Forelimb muscle (tissue), 1 donor: ENCODE measurements around the gene TRNAU1AP. TPM values are rescaled to one million over a fixed set of nuclear protein-coding genes. Genes with fewer than 3 reads are reported as not detected.
"Not testable (repeated sequence)": the region's sequence is repeated elsewhere in the genome, so short reads cannot be mapped to it uniquely, and the experiment has no call there.

ENCODE experiments used
- DNase-seq: peaks from one replicate; pipeline ENCODE4 v3.0.0-alpha.2; 2013; ENCODE audit warnings: low read depth
- polyA plus RNA-seq: library from polyadenylated mRNA; unstranded; fragments of 120-200 nt; gene quantifications from one replicate; pipeline ENCODE4 v1.2.1, GENCODE V29; 2013; ENCODE audit not compliant: insufficient read length

Gene TRNAU1AP
- polyA plus RNA-seq, result 19.2 TPM

DNA sequence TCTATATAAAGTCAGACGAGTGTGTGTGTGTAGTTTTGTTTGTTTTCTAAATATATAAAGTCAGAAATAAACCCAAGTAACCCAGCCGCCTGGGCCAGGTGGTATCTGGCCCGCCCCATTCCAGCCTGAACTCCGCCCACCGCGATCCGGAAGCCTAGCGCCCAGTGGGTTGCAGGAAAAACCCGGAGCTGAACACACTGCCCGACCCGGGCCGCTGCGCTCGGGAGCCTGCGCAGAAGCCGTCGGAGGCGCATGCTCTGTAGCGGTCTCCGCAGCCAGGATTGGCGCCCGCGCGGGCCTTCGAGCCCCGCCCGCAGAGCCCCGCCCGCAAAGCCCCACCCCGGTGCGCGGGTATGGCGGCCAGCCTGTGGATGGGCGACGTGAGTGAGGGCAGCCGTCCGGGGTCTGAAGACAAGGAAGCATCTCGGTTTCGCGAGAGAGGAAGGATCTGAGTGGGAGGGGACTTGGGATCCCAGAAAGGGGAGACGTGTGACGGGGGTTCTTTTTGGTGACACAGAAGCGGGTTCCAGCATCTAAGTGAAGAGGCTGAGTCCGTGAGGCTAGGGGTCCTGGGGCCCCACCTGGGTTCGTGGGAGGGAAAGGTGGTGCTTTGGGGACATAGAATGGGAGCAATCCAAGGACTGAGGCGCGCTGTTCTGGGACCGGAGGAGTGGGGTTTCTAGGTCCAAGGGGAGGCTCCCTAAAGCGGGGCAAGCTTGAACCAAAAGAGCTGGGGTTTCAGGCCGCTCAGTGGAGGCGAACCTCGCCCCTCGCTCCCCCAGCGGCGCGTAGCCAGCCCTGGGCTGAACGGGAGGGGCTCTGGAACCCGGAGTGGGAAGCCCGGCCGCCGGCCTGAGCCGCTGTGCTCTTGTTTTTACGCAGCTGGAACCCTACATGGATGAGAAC is at the start of gene TRNAU1AP:
Gene TRNAU1AP, plus strand, starts transcription at position 328 of the 906 bp plus-strand sequence. Its CDS starts 26 bp downstream, at position 354.
- peak; percentile 92 for DNase-seq

DNA sequence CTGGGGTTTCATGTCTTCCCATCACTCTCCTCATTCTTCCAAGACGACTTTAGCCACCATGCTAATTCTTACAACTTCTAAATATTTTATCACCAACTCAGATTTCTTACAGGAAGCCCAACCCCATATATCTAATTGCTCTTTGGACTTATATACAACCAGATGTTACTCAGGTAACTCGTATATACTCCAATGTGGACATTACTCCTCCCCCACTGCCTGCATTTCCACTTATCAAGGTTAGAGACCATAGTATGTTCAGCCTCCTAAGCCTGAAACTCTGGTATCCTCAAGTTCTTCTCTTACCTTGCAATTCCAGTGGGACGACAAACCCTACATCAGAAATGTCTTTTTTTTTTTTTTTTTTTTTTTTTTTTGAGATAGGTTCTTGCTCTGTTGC is 49.8 kb upstream of the TRNAU1AP start:
- DNase-seq, result no peak

DNA sequence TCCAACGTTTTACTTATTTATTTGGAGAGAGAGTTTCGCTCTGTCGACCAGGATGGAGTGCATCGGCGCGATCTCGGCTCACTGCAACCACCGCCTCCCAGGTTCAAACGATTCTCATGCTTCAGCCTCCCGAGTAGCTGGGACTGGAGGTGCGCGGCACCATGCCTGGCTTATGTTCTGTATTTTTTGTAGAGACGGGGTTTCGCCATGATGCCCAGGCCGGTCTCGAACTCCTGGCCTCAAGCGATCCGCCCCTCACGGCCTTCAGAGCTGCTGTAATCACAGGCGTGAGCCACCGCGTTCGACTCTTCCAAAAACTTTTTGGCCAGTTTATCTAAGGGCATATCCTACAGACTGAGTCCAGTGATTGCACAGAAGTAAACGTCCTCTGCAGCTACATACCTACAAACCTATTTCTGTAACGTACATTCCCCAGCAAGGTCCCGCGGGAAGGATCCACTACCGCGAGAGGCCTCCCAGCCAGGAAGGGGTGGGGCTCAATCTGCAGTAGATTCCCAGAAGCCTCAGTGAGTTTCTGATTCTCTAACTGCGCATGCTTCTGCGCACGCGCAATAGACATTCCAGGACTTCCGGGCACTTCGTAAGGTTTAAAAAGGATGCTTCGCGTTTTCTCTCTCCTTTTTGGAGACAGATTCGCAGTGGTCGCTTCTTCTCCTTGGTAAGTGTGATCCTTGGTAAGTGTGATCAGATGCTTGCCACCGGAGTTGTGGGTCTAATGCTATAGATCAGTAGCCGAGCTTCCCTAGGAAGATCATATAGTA is 47.3 kb upstream of the TRNAU1AP start, which contains the start of gene RCC1:
Gene RCC1, plus strand, starts transcription at position 638 of the 782 bp plus-strand sequence. CDS start 23,824 bp downstream, outside the sequence.
- DNase-seq, result peak; percentile 99

DNA sequence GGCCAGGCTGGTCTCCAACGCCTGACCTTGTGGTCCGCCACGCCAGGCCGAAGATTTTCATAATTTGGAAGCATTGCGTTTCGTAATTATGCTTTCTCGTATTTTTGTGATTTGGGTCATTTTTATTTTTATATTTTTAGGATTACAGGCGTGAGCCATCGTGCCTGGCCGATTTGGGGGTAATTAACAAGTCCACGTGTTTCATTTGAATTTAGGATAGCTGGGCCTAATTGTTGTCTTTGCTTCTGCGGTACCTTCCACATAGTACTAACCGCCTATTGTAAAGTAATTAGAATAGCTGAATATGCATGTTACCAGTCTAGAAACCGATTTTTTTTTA is 46.0 kb upstream of the TRNAU1AP start:
- DNase-seq, result no peak

DNA sequence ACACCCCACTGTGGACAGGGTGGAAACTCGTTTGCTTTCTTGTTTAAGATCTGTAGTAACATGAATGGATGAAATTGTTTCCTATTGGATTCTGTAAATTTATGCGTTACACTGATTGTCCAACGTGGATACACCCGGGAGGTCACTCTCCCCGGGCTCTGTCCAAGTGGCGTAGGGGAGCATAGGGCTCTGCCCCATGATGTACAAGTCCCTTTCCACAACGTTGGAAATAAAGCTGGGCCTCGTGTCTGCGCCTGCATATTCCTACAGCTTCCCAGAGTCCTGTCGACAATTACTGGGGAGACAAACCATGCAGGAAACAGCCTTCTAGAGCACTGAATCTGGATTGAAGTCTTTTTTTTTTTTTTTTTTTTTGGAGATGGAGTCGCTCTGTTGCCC is 45.6 kb upstream of the TRNAU1AP start:
- DNase-seq, result no peak

DNA sequence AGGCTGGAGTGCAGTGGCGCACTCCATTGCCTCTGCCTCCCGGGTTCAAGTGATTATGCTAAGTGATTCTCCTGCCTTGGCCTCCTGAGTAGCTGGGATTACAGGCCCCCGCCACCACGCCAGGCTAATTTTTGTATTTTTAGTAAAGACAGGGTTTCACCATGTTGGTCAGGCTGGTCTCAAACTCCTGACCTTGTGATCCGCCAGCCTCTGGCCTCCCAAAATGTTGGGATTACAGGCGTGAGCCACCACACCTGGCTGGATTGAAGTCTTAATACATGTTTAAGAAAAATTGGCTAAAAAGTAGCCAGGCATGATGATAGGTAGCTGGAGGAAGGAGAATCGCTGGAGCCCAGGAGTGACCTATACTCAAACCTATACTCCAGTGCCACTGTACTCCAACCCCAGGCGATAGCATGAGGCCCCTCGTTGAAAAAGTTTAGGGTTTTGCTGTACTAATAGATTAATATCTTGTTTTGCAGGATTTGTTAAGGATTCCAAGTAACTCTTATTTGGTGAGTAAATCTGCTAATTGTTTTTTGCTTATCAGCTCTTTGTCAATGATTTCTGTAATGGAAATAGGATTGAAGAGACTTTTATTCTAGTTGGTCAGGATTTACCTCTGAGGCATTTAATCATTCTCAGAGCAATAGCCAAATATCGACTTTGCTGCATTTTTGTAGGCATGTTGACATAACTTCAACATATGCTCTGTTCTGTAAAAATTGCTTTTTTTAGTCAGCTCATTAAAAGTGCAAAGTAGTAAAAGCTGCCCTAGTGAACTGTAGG is 45.0 kb upstream of the TRNAU1AP start:
- no peak for DNase-seq

DNA sequence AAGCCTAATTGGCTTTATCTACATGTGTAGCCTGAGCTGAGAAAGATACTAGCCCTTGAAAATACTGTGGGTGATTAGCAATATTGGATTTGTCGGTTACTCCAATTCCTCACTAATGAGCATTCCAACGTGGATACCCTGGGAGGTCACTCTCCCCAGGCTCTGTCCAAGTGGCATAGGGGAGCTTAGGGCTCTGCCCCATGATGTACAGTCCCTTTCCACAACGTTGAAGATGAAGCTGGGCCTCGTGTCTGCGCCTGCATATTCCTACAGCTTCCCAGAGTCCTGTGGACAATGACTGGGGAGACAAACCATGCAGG is 44.5 kb upstream of the TRNAU1AP start:
- DNase-seq, result no peak

DNA sequence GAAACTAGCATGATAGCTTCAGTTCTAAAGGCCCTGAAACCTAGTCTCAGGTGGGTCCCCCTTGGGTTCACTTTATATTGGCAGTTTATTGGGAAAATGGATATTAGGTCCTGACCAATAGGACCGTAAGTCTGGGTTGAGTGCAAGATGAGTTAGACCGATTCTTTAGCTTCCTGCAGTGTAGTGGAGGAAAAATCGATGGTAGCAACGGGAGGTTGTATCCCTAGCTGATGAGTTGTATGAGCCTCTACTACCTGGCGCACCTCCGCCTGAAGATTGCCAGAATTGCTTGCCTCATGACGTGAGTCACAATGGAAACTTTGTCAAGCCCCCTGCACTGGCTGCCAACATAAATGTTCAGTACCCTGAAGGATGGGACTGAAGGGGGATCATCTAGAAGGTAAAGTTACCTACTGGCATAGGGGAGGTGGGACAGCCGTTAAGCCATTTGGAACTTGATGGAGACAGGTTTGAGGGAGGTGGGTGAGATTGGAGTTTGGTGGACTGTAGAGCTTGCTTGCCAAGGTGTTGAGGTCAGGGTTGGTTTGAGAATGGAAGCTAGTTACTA is 43.1 kb upstream of the TRNAU1AP start:
- DNase-seq, result no peak

DNA sequence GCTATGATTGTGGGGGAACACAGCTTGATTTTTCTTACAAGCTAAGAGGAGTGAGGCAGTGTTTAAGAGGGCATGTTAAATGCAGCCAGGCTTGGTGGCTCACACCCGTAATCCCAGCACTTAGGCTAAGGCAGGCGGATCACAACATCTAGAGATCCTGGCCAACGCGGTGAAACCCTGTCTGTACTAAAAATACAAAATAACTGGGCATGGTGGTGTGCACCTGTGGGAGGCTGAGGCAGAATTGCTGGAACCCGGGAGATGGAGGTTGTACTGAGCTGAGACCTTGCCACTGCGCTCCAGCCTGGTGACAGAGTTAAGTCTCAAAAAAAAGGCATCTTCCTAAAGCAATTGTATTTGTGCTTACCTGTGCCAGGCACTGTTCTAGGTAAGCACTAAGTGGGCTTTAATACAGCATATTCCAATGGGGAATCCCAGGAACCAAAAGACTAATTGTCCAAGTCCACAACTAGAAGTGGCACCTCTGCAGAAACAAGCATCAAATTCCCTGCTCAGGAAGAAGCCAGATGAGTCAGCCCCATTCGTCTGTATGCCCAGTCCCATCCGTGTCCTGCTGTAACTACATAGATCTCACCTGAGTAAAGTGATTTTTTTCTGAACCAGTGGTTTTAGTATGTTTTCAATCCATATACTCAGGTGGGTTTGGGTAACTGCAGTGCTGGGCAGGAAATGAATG is 42.5 kb upstream of the TRNAU1AP start:
- DNase-seq, result no peak

DNA sequence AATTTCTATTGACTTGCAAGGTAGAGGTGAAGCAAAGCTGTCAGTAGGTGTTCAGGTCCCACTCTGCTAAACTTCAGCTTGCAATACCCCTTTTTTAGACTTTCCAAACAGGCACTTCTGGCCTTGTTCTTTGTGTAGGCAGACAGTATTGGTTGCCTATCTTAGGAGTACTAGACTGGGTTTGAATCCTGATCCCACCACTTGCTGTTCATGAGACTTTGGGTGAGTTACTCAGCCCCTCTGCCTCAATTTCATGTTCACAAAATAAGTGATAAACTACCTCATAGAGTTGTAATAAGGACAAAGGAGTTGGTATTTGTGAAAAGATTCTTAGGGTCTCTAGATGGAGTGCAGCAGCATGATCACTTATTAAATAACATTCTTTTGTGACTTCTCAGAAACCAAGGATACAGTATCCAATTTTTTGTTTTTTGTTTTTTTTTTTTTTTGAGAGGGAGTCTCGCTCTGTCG is 41.9 kb upstream of the TRNAU1AP start:
- no peak for DNase-seq

DNA sequence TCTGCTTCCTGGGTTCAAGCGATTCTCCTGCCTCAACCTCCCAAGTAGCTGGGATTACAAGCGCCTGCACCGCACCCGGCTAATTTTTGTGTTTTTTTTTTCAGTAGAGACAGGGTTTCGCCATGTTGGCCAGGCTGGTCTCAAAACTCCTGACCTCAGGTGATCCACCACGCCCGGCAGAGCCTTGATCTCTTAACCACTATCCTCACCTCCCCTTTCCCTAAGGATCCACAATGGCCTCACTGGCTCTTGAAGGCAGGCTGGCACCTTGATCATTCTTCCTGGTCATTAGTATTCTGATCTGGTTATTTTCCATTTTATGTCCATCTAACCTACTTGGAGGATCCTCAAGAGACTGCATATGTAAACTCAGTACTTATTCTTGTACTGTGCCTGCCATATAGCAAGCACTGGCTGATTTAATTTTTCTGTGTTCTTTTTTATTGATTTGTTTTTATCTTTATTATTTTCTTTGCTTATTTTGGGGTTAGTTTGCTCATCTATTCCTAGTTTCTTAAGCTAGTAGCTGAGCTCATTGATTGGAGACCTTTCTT is 40.8 kb upstream of the TRNAU1AP start:
- no peak for DNase-seq

DNA sequence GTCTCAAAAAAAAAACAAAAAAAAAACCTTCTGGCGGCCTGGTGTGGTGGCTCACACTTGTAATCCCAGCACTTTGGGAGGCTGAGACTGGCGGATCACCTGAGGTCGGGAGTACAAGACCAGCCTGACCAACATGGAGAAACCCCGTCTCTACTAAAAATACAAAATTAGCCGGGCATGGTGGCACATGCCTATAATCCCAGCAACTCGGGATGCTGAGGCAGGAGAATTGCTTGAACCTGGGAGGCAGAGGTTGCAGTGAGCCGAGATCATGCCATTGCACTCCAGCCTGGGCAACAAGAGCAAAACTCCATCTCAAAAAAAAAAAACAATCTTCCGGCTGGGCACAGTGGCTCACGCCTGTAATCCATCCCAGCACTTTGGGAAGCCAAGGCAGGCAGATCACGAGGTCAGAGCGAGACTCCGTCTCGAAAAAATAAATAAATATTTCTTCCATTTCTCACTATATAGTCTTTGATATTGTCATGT is 38.4 kb upstream of the TRNAU1AP start:
- DNase-seq, result not testable (repeated sequence)

DNA sequence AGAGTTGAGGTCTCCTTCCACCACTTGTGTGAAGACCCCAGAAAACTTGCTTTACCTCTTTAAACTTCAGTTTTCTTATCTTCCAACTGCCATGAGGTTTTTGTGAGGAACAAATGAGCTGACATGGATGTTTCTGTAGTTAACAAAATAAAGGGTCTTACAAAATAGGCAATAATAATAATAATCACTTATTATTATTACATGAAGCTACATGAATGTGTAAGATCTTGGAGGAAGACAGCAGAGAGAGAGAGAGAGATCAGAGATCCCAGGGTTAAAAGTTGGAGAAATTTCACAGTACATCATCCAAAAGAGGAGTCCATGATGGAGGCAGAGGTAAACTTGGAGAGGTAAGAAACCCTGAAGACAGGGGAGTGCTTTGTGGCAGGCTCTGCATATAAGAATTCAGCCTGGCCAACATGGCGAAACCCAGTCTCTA is 36.3 kb upstream of the TRNAU1AP start:
- no peak for DNase-seq

DNA sequence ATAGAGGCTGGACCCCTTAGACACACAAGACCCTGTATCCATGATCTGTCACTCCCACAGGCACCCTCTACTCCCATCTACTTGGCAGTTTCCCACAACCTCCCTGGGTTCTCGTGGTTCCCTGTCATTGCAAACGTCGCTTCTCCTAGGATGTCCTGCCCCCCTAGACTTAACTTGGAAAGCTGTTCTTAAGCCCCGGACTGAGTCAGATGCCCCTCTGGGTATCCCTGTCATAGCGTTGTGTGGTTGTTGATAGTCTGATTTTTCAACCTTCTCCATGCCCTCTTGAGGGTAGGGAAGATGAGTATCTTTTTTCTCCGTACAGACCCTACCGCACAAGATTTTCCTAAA is 35.3 kb upstream of the TRNAU1AP start:
- DNase-seq, result no peak

DNA sequence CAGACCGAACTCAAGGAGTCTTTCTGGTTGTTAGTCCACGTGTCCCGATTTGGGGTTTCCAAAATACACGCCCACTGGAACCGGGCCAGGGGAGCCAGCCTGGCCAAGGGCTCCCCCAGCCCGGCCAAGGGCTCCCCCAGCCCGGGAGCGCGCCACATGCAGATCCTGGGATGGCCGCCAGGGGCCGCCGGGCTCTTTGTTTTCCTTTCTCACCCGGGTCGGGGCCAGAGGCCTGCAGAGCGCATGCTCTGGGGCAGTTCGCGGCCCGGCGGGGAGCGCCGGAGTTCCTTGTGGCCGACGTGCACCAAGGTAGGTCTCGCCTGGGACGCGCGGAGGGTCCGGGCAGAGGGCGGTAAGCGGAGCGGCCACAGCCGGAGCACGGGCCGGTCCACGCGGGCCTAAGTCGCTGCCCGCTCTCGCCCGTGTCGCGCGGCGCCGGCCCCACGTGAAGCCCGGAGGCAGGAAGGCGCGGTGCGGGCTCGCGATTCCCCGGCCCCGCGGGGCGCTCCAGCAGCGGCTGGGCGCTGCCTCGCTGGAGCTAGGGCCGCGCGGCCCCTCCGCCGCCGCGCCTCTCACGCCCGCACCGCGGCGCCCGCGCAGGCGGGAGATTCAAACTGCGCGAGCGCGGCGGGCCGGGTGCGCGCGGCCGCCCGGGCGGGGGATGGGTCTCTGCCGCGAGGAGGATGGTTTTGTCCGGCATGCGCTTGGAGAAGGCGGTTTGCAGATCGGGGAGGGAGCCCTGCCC is 34.7 kb upstream of the TRNAU1AP start:
- DNase-seq, result peak; percentile 63

DNA sequence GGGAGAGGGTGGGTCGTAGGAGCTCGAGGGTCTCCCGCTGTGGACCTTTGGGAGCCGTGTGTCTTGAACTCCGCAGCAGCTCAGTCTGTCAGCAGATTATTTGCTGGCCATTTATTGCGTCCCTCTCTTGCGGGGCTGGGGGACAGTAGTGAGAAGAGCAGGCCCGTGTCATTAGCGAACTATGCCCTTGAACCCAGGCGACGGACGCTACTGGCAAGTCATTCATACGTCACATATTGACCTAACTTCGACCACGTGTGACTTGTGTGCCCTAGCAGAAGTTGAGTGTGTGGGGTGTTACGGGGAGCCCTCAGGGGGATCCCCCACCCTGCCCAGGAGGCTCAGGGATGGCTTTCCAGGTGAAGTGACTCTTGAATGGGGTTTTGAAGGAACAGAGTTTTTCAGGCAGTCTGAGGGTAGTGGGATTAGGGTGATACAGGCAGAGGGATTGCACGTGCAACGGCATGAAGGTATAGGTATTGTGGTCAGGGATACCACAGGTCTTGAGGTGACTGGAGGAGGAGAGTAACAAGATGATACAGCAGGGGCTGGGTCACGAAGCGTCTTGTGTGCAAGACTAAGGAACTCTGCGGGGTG is 34.0 kb upstream of the TRNAU1AP start:
- no peak for DNase-seq

DNA sequence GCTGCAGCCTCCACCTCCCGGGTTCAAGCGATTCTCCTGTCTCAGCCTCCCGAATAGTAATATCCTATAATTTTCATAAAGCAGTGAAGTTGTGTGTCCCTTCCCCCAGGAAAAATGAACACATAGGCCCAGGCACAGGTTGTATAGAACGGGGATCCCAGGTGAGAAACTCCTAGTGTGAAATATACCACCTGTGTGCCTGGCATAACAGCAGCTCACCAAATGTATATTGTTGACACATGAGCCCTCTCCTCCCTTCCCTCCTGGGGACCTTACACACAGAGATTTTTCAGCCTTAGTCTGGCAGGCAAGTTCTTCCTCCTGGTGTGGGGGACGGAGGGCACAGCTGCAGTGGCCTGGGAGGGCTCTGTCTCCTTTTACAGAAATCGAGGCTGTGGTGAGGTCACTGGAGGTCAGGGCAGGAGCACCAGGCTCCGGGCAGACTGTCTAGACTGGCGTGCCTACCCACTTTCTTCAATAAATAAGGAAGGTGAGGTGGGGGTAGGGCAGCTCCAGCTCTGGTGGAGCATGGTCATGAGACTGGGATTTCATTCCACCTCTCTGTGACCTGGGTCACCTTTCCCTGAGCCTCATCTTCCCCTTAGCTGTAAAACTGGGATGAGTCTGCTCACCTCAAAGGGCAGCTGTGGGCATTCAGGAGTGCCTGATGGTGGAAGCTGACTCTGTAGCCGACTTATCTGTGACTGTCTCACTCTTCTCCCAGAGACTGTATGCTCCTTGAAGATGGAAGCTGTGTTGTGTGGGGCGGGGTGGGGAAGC is 32.7 kb upstream of the TRNAU1AP start:
- DNase-seq, result no peak

DNA sequence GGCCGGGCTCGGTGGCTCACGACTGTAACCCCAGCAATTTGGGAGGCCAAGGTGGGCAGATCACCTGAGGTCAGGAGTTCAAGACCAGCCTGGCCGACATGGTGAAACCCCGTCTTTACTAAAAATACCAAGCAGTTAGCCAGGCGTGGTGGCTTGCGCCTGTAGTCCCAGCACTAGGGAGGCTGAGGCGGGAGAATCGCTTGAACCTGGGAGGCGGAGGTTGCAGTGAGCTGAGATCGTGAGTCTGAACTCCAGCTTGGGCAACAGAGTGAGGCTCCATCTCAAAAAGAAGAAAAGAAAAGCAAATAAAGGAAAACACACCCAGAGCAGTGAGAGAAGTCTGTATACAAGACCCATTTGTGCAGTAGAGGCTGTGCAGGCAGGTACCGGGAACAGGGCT is 32.1 kb upstream of the TRNAU1AP start:
- DNase-seq, result not testable (repeated sequence)
